ENCODE results near the gene MSANTD1.

The MSANTD1 gene

GRCh38 chr4:3302786-3303564 lies 54.0 kb downstream of the MSANTD1 start:
- peak in 1 of 2 donors; percentile 6 for DNase-seq (ENCODE audit: low read depth in 2 of 2)

- DNase-seq (ENCODE audit: low read depth in 2 of 2): no peak
Observed at GRCh38 chr4:3303565-3303824, 54.5 kb downstream of the MSANTD1 start.

GRCh38 chr4:3303923-3304710 lies 55.2 kb downstream of the MSANTD1 start:
- no peak for DNase-seq (ENCODE audit: low read depth in 2 of 2)

- DNase-seq (ENCODE audit: low read depth in 2 of 2): no peak
Observed at GRCh38 chr4:3304831-3305609, 56.1 kb downstream of the MSANTD1 start.

GRCh38 chr4:3305610-3306371 lies 56.8 kb downstream of the MSANTD1 start:
- DNase-seq (ENCODE audit: low read depth in 2 of 2): no peak

All from stimulated activated CD4-positive, alpha-beta T cell treated with anti-CD3 and anti-CD28 coated beads, Interleukin-4, amount 100 ng/mL, for 48 hours (primary cell).